Measurements from ENCODE around the gene PORCN.

DNA sequence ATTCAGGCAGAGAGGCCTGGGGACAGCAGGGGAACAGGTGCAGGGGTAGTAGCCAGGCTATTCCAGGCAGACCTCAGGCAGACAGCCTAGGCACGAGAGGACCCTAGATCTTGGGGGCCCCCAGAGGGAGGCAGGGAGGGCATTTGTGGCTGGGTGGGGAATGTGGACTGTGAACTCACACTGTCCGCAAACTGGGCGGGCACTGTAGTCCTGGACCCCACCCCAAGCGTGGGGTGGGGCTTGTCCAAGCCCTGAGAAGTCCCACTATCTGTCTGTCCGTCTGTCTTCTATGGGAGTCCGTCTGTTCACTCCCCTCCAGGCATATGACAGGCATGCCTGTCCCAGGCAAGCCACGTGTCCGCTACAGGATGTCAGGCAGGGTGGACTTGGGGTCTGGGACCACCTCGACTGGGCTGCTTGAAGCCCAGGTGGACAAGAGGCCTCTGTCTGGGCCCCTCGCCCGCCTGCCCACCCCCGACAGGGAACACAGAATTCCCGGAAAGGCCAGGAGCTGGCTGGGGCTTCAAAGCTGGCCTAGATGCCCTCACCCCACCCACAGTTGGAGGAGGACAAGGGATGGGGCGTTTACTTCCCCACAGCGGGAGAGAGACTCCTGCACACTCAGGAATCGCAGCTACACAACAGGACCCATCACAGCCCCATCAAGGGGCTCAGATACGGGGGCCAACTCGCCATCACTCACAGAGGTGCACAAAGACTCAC lies 38.5 kb upstream of the PORCN start, which contains the start of gene SLC38A5:
- TF ChIP-seq, protein P1, sequence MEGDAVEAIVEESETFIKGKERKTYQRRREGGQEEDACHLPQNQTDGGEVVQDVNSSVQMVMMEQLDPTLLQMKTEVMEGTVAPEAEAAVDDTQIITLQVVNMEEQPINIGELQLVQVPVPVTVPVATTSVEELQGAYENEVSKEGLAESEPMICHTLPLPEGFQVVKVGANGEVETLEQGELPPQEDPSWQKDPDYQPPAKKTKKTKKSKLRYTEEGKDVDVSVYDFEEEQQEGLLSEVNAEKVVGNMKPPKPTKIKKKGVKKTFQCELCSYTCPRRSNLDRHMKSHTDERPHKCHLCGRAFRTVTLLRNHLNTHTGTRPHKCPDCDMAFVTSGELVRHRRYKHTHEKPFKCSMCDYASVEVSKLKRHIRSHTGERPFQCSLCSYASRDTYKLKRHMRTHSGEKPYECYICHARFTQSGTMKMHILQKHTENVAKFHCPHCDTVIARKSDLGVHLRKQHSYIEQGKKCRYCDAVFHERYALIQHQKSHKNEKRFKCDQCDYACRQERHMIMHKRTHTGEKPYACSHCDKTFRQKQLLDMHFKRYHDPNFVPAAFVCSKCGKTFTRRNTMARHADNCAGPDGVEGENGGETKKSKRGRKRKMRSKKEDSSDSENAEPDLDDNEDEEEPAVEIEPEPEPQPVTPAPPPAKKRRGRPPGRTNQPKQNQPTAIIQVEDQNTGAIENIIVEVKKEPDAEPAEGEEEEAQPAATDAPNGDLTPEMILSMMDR (IDR thresholded peaks at IDR 0.05; ENCODE audit: insufficient read depth, low read depth, low read length), result no peak
- TF ChIP-seq EZH2 (IDR thresholded peaks at IDR 0.05; ENCODE audit: insufficient read depth, low read length), result no peak
